Heart right ventricle (tissue), 16 donors: Measurements from ENCODE around the gene LAMA1. TPM values are rescaled to one million over a fixed set of nuclear protein-coding genes. Genes with fewer than 3 reads are reported as not detected.

ENCODE experiments used
- ATAC-seq, 8 donors: fragments of 200-7000 bp; cut with Tn5 transposase; one replicate each; pipeline ENCODE4 v1.9.1; 2020; ENCODE audit warnings: mild to moderate bottlenecking in 8 of 8, moderate library complexity in 8 of 8, moderate number of reproducible peaks in 1 of 8
- DNase-seq, 2 donors: peaks; one replicate each; pipeline ENCODE4 v3.0.0-alpha.2; 2020
- H3K27ac ChIP-seq, 10 donors: fragments of 200-600 bp; sonication (generic) in 2 of 10; one replicate each; pipeline versions ENCODE4 v1.5.0 to v1.8.0; 2020 to 2022; ENCODE audit warnings: mild to moderate bottlenecking in 3 of 10
- H3K27me3 ChIP-seq, 7 donors: fragments of 200-600 bp; one replicate each; pipeline ENCODE4 v1.8.0; 2021 to 2022; ENCODE audit warnings: mild to moderate bottlenecking in 2 of 7
- H3K36me3 ChIP-seq, 9 donors: fragments of 200-600 bp; sonication (generic) in 1 of 9; one replicate each; pipeline versions ENCODE4 v1.5.0 to v1.8.0; 2020 to 2022; ENCODE audit warnings: mild to moderate bottlenecking in 2 of 9
- H3K4me1 ChIP-seq, 9 donors: fragments of 200-600 bp; sonication (generic) in 1 of 9; one replicate each; pipeline versions ENCODE4 v1.5.0 to v1.8.0; 2020 to 2022; ENCODE audit warnings: mild to moderate bottlenecking in 4 of 9
- H3K4me3 ChIP-seq, 10 donors: fragments of 200-600 bp; sonication (generic) in 2 of 10; one replicate each; pipeline versions ENCODE4 v1.5.0 to v1.8.0; 2020 to 2022; ENCODE audit warnings: mild to moderate bottlenecking in 7 of 10, moderate library complexity in 2 of 10
- H3K9me3 ChIP-seq, 11 donors: fragments of 200-600 bp in 10 of 11; sonication (generic) in 2 of 11; one replicate each; pipeline versions ENCODE4 v1.5.0 to v1.8.0; 2013 to 2022; ENCODE audit warnings: mild to moderate bottlenecking in 2 of 11, control low read depth in 1 of 11, moderate library complexity in 1 of 11
- CTCF ChIP-seq, 9 donors: fragments of 200-600 bp; sonication (generic) in 2 of 9; IDR thresholded peaks; one replicate each; pipeline versions ENCODE4 v1.5.0 to v1.8.0; 2021 to 2022; ENCODE audit warnings: antibody characterized with exemption in 9 of 9, mild to moderate bottlenecking in 5 of 9, moderate library complexity in 1 of 9
- WGBS, 2 donors: extraction: QIAGEN DNeasy Blood & Tissue Kit; methylation state at CpG; one replicate each; pipeline ENCODE4 v1.1.7; 2013; ENCODE audit warnings: inconsistent platforms in 1 of 2; 5-methylcytosine and 5-hydroxymethylcytosine counted together
- intact Hi-C, 10 donors: fragments of 100-400 bp; cut with DNase I; formaldehyde crosslinking; loops; one replicate each; pipeline versions ENCODE4 v1.11.1 to v1.14.2; 2022
- polyA plus RNA-seq, 2 donors: library from polyadenylated mRNA; stranded (reverse); fragments of 200-250 nt; gene quantifications; one replicate each; pipeline ENCODE4 v1.2.3, GENCODE V29; 2013
- total RNA-seq, 10 donors: library from RNA; stranded (reverse); fragmentation: NEBNext Ultra II Directional in 3 of 10; extraction: Animal tissue kit (Norgen Biotek cat#: 25700) in 3 of 10; gene quantifications; one replicate each; pipeline versions ENCODE4 v1.2.1 to v1.2.4, GENCODE V29; 2021 to 2023
- donor health status: Arrhythmogenic right ventricular cardiomyopathy.
- donor health status: ischemic (EF 13 %, LVEDD 7.1; RV severe dilation, severe dysfunction).
- donor health status: healthy with polysubstance abuse.
- donor health status: DM: no; HTN: yes; CAD: no.
- donor health status: DM: no; HTN: no; CAD: no.
- donor health status: ischemic (EF 25% LVEDD 6.9; RV normal size, moderate dysfunction).
- donor health status: ischemic (EF 25% LVEDD 5.7; RV mildly dilated, moderate dysfunction).
- donor health status: healthy.
- donor health status: DM: yes; HTN: yes; CAD: no.
- donor health status: Ischemic cardiomyopathy.
- donor health status: ischemic (EF 35%, LVEDD 5.7; RV mildly dilated, moderate dysfunction).
- donor health status: nonischemic (EF 11% LVEDD 7.7; RV severe dilation, severe dysfunction).
- donor health status: DM: yes; HTN: yes; CAD: no.
- donor health status: PGD.
- donor health status: ischemic (EF 29% LVEDD 5.4; RV normal size, mild dysfunction).
- donor health status: nonischemic (EF 23%, LVEDD 6.1; RV moderate dilation, normal function).

The LAMA1 gene
- total and polyA plus RNA-seq, 12 donors, result 0.05 to 0.82 (median 0.13) TPM; not detected in 4

GRCh38 chr18:7116792-7117389 lies 706 bp downstream of the LAMA1 start:
- no peak for TF ChIP-seq CTCF (IDR thresholded peaks at IDR 0.05)
- H3K27me3 ChIP-seq, result peaks cover 0 to 80% (median 72%) of the 10 kb centered on the region in 7 donors
- H3K27ac ChIP-seq, result no peak overlapping the region
- no peaks in the 10 kb centered on the region for H3K36me3 ChIP-seq
- H3K4me1 ChIP-seq, result peaks cover 0 to 23% (median 16%) of the 10 kb centered on the region in 9 donors
- peaks cover 0 to 10% (median 0%) of the 10 kb centered on the region in 11 donors for H3K9me3 ChIP-seq
- peak in 1 of 8 donors; percentile 35 for ATAC-seq
- intact Hi-C loops, result no loop called here
- DNase-seq, result no peak
- H3K4me3 ChIP-seq, result peak overlapping the region; percentile 14 to 59 (median 48)
- 1% methylated on average over 52 to 61 of the region's 61 CpGs for WGBS, 2 donors

- TF ChIP-seq CTCF (IDR thresholded peaks at IDR 0.05), result no peak
- ATAC-seq (no peak), DNase-seq (no peak)
- intact Hi-C loops, result no loop called here
- WGBS, 2 donors, result 6 to 7% methylated on average over 24 of the region's 24 CpGs
- peak overlapping the region in 9 of 10 donors; percentile 37 to 59 (median 49) for H3K4me3 ChIP-seq
- H3K27me3 ChIP-seq, result peaks cover 0 to 84% (median 78%) of the 10 kb centered on the region in 7 donors
- H3K9me3 ChIP-seq, result peaks cover 0 to 10% (median 0%) of the 10 kb centered on the region in 11 donors
- H3K4me1 ChIP-seq, result peaks cover 0 to 23% (median 16%) of the 10 kb centered on the region in 9 donors
- no peaks in the 10 kb centered on the region for H3K36me3 ChIP-seq
- H3K27ac ChIP-seq, result no peak overlapping the region
Observed at GRCh38 chr18:7116001-7116730, 1.4 kb downstream of the LAMA1 start.

- H3K27me3 ChIP-seq, result peaks cover 0 to 98% (median 81%) of the 10 kb centered on the region in 7 donors
Observed at GRCh38 chr18:7112936-7113335, 4.7 kb downstream of the LAMA1 start.

More at GRCh38 chr18:7112936-7113335, 4.7 kb downstream of the LAMA1 start:
- 68 to 74% methylated on average over 3 of the region's 3 CpGs for WGBS, 2 donors
- ATAC-seq (no peak), DNase-seq (no peak)
- H3K4me3 ChIP-seq, result no peak overlapping the region
- intact Hi-C loops, result loop anchor here in 1 of 10 donors (5.0 kb wide), 1 partner anchor 41 kb away; no protein-coding TSS in a partner anchor
- H3K27ac ChIP-seq, result no peak overlapping the region
- no peak for TF ChIP-seq CTCF (IDR thresholded peaks at IDR 0.05)
- no peaks in the 10 kb centered on the region for H3K36me3 ChIP-seq
- H3K9me3 ChIP-seq, result peaks cover 0 to 10% (median 0%) of the 10 kb centered on the region in 11 donors
- H3K4me1 ChIP-seq, result peaks cover 0 to 21% (median 16%) of the 10 kb centered on the region in 9 donors
